Measurements from ENCODE around the gene PIK3CA.

DNA sequence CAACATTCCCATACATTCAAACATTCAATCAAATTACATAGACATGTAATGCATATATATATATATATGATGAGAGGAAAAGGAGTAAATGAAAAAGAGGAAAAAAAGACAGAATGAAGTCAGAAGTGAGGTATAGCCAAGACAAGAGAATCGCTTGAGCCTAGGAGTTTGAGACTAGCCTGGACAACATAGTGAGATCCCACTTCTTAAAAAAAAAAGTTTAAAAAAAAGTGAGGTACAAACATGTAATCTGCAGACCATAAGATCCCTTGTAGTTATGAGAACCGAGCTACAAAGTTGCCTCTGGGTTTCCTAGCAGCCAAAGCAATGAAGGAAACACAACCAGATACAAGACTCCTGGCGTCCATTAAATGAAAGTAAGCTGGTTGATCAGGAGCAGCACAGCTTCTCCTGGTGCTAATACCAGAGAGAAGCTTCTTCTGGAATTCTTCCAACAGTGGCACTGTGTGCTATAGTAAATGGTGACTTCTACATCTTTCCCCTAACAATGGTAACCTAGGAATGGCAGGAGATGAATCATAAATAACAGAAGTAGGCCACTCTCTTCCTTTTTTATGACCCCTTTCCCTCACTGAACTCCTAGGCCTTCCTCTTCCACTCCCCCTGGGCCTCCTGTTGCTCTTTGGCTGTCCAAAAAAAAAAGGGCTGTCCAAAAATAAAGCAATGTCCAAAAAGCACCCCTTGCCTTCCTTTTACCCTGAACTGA is 99.3 kb downstream of the PIK3CA start:
- TF ChIP-seq, protein P1, sequence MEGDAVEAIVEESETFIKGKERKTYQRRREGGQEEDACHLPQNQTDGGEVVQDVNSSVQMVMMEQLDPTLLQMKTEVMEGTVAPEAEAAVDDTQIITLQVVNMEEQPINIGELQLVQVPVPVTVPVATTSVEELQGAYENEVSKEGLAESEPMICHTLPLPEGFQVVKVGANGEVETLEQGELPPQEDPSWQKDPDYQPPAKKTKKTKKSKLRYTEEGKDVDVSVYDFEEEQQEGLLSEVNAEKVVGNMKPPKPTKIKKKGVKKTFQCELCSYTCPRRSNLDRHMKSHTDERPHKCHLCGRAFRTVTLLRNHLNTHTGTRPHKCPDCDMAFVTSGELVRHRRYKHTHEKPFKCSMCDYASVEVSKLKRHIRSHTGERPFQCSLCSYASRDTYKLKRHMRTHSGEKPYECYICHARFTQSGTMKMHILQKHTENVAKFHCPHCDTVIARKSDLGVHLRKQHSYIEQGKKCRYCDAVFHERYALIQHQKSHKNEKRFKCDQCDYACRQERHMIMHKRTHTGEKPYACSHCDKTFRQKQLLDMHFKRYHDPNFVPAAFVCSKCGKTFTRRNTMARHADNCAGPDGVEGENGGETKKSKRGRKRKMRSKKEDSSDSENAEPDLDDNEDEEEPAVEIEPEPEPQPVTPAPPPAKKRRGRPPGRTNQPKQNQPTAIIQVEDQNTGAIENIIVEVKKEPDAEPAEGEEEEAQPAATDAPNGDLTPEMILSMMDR (conservative IDR thresholded peaks at IDR 0.05; ENCODE audit: low read depth, low read length) = no peak
- no peak for TF ChIP-seq EZH2 (IDR thresholded peaks at IDR 0.05; ENCODE audit: borderline replicate concordance, low read depth, low read length, poor library complexity, severe bottlenecking)

Measured in A673 (cell line).